T follicular helper cell (primary cell): Measurements from ENCODE around the gene SENP7.
"Not testable (repeated sequence)": the region's sequence is repeated elsewhere in the genome, so short reads cannot be mapped to it uniquely, and the experiment has no call there.

Experiments used
- DNase-seq: peaks from one replicate; pipeline ENCODE4 v3.0.0-alpha.2; 2020; ENCODE audit warnings: low read depth

SENP7 gene

GRCh38 chr3:101325393-101326134 lies 187.4 kb downstream of the SENP7 start:
- no peak for DNase-seq

GRCh38 chr3:101320475-101320874 lies 192.5 kb downstream of the SENP7 start, which contains the start of gene IMPG2:
TSS of gene IMPG2 (minus strand) at chr3:101320575. CDS start at chr3:101320372, 203 bp downstream.
- no peak for DNase-seq

DNA sequence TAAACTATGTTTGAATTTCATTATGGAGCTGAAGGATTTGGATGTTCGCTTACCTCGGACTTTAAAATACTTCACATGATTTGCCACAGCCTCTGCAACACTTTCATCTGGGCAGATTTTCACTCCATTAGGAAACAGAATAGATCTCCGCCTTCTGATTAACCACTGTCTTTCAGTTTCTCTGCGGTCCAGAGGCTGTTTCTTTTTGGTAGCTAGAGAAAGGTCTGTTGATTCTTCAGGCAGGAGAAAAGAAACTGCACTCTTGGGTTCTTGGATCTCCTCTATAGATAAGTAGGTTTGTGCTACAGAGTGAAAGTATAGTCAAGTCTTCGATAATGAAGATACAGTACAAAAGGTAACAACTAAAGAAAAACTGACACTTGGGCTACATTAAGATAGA lies 193.5 kb downstream of the SENP7 start:
- no peak for DNase-seq

GRCh38 chr3:101312545-101312944 lies 200.5 kb downstream of the SENP7 start:
- DNase-seq: no peak

GRCh38 chr3:101311676-101312075 lies 201.3 kb downstream of the SENP7 start:
- no peak for DNase-seq

DNA sequence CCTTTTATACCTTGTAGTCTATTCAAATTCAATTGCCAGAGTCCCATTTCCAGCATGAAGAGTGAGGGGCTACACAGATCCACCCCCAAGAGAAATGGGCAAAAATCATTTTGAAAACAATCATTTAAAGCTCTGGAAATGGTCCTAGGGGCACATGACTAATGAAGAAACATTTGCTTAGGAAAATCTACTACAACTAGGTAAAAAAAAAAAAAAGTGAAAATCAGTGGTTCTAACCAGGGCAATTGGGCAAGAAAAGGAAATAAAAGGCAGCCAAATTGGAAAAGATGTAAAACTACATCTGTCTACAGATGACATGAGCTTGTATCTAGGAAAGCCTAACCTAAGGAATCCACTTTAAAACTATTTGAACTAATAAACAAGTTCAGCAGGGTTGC lies 202.0 kb downstream of the SENP7 start:
- DNase-seq: no peak

- not testable (repeated sequence) for DNase-seq
Measured at GRCh38 chr3:101308147-101308772, 204.8 kb downstream of the SENP7 start.

- no peak for DNase-seq
Measured at GRCh38 chr3:101303836-101304235, 209.2 kb downstream of the SENP7 start.

- DNase-seq: no peak
Measured at GRCh38 chr3:101303089-101303731, 209.8 kb downstream of the SENP7 start.

- no peak for DNase-seq
Measured at GRCh38 chr3:101300073-101300472, 212.9 kb downstream of the SENP7 start.

GRCh38 chr3:101292027-101292426 lies 221.0 kb downstream of the SENP7 start:
- no peak for DNase-seq

- no peak for DNase-seq
Measured at GRCh38 chr3:101288294-101288693, 224.7 kb downstream of the SENP7 start.

GRCh38 chr3:101284757-101285156 lies 228.3 kb downstream of the SENP7 start:
- no peak for DNase-seq

DNA sequence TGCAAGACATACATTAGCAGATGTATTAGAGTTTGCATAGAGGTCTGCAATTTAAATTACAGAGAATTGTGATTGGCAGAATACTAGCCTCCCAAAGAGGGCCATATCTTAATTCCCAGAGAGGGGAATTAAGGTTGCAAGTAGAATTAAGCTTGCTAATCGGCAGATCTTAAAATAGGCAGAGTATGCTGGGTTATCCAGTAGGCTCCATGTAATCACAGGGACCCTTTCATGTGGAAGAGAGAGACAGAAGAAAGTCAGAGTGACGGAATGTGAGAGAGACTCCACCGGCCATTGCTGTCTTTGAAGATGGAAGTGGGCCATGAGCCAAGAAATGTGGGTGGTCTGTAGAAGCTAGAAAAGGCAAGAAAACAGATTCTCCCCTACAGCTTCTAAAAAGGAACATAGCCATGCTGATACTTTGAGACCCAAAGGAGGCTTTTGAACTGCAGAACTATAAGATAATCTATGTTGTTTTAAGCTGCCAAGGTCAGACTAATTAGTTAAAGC lies 231.4 kb downstream of the SENP7 start:
- DNase-seq: no peak

- no peak for DNase-seq
Measured at GRCh38 chr3:101279765-101280385, 233.1 kb downstream of the SENP7 start.

DNA sequence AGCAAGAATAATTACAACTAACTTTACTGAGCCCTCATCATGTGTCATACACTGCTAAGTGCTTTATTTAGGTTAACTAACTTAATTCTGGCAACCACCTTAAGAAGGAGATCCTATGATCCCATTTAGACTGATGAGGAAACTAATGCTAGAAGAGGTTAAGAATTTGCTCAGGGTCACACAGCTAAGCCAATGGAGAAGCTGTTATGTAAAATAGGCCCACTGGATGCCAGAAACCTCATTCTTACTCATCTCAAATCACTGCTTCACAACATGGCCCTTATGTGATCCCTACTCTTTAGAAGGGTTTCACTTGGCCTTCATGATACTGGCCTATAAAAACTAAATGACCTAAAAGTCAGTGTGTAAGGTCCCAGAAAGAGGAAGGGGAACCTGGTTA lies 233.8 kb downstream of the SENP7 start:
- DNase-seq: no peak

GRCh38 chr3:101278727-101279126 lies 234.3 kb downstream of the SENP7 start:
- DNase-seq: no peak
